ENCODE data around the gene KDM7A.

KDM7A gene

DNA sequence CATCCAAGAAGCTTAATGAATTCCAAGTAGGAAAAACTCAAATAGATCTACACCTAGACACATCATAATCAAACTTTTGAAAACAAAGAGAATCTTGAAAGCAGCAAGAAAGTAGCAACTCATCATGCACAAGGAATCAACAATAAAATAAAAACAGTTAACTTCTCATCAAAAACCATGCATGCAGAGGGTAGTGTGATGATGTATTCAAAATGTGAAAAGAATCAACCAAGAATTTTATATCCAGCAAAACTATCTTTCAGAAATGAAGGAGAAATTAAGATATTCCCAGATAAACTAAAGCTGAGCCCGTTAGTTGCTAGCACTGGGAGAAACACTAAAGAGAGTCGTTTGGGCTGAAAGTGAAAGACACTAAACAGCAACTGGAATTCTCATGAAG lies 109.7 kb downstream of the KDM7A start:
- peaks cover 38 to 55% (median 48%) of the 10 kb centered on the region in 11 experiments for H3K9me3 ChIP-seq (replicated peaks in 1 of 11)
- H3K27ac ChIP-seq, result no peak overlapping the region
- H3K4me1 ChIP-seq, result peaks cover 0 to 6% (median 0%) of the 10 kb centered on the region in 10 experiments; a peak in 4 of 20 replicates
- no peaks in the 10 kb centered on the region for H3K27me3 ChIP-seq
- no peak overlapping the region for H3K4me3 ChIP-seq
- no peak overlapping the region for H3K9ac ChIP-seq
- H3K4me2 ChIP-seq, result no peak overlapping the region
- no peaks in the 10 kb centered on the region for H4K20me1 ChIP-seq
- no peaks in the 10 kb centered on the region for H3K36me3 ChIP-seq
- no peak for TF ChIP-seq Cebpa-rat (IDR thresholded peaks at IDR 0.05)

GRCh38 chr7:140062528-140063299 lies 114.1 kb downstream of the KDM7A start, which contains the start of gene PARP12:
TSS of gene PARP12 (minus strand) at chr7:140062951. CDS start at chr7:140062847, 104 bp downstream.
- H3K4me1 ChIP-seq, result peaks cover 21 to 44% (median 34%) of the 10 kb centered on the region in 10 experiments
- peak within 1 kb of the TSS; percentile 84 to 95 (median 91) for H3K27ac ChIP-seq

DNA sequence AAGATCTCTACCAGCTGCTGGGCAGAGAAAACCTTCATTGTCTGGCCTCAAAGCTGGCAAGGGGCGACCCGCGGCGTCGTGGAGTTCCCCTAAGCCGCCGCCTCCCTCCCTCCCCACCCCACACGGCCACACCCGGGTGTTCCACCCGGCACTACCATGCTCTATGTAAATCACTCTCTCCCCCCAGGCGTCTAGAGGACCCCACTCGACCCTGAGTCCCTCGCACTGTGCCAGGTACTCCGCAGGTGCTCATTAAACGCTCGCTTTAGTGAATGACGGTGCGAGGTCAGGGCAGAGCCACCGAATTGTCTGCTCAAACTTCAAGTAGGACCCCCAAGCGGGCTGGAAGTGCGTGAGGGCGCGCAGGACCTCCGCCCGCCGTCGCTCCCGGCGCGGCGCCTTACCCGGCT lies 114.7 kb downstream of the KDM7A start:
- Histone ChIP-seq H3K27ac (peak overlapping the region; percentile 84 to 95 (median 91)), H3K4me2 (peak overlapping the region; percentile 83 to 96 (median 91))
- no peak for TF ChIP-seq Cebpa-rat (IDR thresholded peaks at IDR 0.05)

More at GRCh38 chr7:140062528-140063299, 114.1 kb downstream of the KDM7A start, which contains the start of gene PARP12:
- H3K4me3 ChIP-seq, result peak within 1 kb of the TSS; percentile 78 to 96 (median 86)
- H3K27me3 ChIP-seq, result no peaks in the 10 kb centered on the region
- H4K20me1 ChIP-seq, result peaks cover 0 to 41% (median 28%) of the 10 kb centered on the region in 11 experiments; a peak in 16 of 22 replicates
- peaks cover 0 to 10% (median 3%) of the 10 kb centered on the region in 11 experiments; a peak in 13 of 22 replicates for H3K36me3 ChIP-seq
- peak within 1 kb of the TSS; percentile 83 to 96 (median 91) for H3K4me2 ChIP-seq
- peaks cover 21 to 31% (median 26%) of the 10 kb centered on the region in 11 experiments for H3K9me3 ChIP-seq (replicated peaks in 1 of 11)
- H3K9ac ChIP-seq, result peak within 1 kb of the TSS; percentile 82 to 95 (median 91)
- no peak for TF ChIP-seq Cebpa-rat (IDR thresholded peaks at IDR 0.05)

DNA sequence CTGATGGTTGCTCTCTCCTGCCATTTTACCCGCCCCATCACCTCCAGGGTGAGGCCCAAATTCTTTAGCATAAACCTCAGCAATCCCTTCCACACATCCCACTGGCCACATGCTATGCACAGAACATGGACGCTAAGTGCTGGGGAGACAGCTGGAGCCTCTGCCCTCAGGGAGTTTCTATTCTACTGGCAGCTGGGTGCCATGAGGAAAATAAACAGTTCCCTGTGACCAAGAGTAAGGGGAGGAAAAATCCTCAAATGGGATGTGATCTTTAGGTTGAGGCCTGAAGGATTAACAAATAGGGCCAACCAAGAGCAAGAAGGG lies 115.2 kb downstream of the KDM7A start:
- no peak for TF ChIP-seq Cebpa-rat (IDR thresholded peaks at IDR 0.05)
- peaks cover under 1 to 19% (median 14%) of the 10 kb centered on the region in 11 experiments; a peak in 20 of 22 replicates for H3K36me3 ChIP-seq
- H4K20me1 ChIP-seq, result peaks cover 0 to 52% (median 29%) of the 10 kb centered on the region in 11 experiments; a peak in 16 of 22 replicates
- peaks cover 21 to 56% (median 34%) of the 10 kb centered on the region in 10 experiments for H3K4me1 ChIP-seq
- peak overlapping the region; percentile 84 to 95 (median 91); a peak in 21 of 22 replicates for H3K27ac ChIP-seq
- H3K9me3 ChIP-seq (replicated peaks in 1 of 11), result peaks cover 10 to 20% (median 14%) of the 10 kb centered on the region in 11 experiments
- peak overlapping the region; percentile 82 to 95 (median 91) for H3K9ac ChIP-seq
- H3K4me3 ChIP-seq, result peak overlapping the region; percentile 78 to 96 (median 86)
- no peaks in the 10 kb centered on the region for H3K27me3 ChIP-seq
- peak overlapping the region; percentile 83 to 96 (median 91) for H3K4me2 ChIP-seq

More for the DNA sequence above, 114.7 kb downstream of the KDM7A start:
- Histone ChIP-seq H3K9me3 (replicated peaks in 1 of 11) (peaks cover 15 to 26% (median 20%) of the 10 kb centered on the region in 11 experiments), H3K4me1 (peaks cover 21 to 50% (median 34%) of the 10 kb centered on the region in 10 experiments), H3K36me3 (peaks cover 0 to 15% (median 9%) of the 10 kb centered on the region in 11 experiments; a peak in 19 of 22 replicates), H4K20me1 (peaks cover 0 to 47% (median 29%) of the 10 kb centered on the region in 11 experiments; a peak in 16 of 22 replicates), H3K9ac (peak overlapping the region; percentile 82 to 95 (median 91)), H3K4me3 (peak overlapping the region; percentile 78 to 96 (median 86)), H3K27me3 (no peaks in the 10 kb centered on the region)

DNA sequence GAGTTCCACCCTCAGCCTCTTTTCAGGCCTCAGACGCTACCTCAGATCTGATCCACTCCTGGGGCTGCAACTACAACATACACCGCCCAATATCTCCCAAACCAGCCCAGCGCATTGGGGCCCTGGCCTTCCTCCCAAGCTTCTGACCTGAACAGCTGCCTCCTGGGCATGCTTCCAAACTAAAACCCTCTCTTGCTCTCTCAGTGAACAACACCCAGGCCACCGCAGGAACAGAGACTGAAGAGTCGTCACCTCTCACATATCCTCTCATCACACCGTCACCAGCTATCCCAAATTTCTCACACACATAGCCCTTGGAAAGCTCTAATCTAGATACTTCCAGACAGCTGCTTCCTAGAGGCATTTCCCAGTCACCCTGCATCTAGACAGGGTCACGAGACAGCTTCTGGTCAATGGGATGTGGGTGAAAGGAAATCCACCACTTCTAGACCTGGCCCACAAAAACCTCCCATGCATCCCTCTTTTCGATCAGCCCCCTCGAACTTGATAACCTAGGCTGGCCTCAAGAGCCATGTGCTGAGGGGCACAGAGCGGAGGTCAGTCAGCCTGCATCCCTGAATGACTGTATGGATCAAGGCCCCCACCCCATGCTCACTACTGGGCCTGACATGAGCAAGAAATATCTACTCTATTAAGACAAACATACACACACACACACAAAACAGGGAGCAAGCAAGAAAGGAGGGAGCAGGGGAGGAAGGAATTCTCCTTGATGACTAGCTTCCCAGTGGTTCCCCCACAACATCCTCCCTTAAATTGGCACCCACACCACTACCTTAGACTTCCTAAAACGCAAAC lies 115.8 kb downstream of the KDM7A start:
- H3K4me3 ChIP-seq, result peak overlapping the region; percentile 78 to 96 (median 86); a peak in 17 of 20 replicates

DNA sequence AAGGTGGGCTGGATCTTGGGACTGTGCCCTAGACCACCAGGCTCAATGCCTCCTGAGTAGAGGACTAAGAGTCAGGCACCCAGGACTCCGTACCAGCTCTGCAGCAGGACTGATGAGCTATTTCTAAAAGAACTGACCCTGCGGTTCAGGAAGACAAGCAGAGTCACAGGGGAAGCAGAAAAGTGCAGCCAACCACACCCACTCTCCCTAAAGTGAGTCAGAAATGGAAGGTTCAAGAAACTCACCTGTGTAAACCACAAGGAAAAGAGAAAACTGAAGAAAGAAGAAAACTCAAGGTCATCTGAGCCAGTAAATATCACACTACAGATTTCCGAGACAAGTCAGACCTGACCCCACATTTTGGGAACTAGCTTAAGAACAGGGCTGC lies 116.5 kb downstream of the KDM7A start:
- Histone ChIP-seq H3K9me3 (replicated peaks in 1 of 11) (peaks cover 0 to 7% (median under 1%) of the 10 kb centered on the region in 11 experiments; a peak in 8 of 22 replicates), H3K27me3 (no peaks in the 10 kb centered on the region), H3K4me3 (peak overlapping the region in 2 of 10 experiments; percentile 83 to 96; a peak in 1 of 20 replicates), H3K4me1 (peaks cover 21 to 66% (median 34%) of the 10 kb centered on the region in 10 experiments), H3K4me2 (peak overlapping the region; percentile 83 to 96 (median 91); a peak in 21 of 22 replicates), H3K9ac (peak overlapping the region in 1 of 11 experiments; percentile 13; a peak in 1 of 22 replicates), H4K20me1 (peaks cover 0 to 66% (median 29%) of the 10 kb centered on the region in 11 experiments; a peak in 16 of 22 replicates), H3K36me3 (peaks cover 12 to 33% (median 27%) of the 10 kb centered on the region in 11 experiments; a peak in 21 of 22 replicates), H3K27ac (no peak overlapping the region)
- TF ChIP-seq Cebpa-rat (IDR thresholded peaks at IDR 0.05), result no peak

More for the DNA sequence above, 115.8 kb downstream of the KDM7A start:
- Histone ChIP-seq H3K4me2 (peak overlapping the region; percentile 83 to 96 (median 91)), H3K36me3 (peaks cover 5 to 25% (median 19%) of the 10 kb centered on the region in 11 experiments; a peak in 21 of 22 replicates), H3K27me3 (no peaks in the 10 kb centered on the region), H3K9me3 (replicated peaks in 1 of 11) (peaks cover 4 to 14% (median 8%) of the 10 kb centered on the region in 11 experiments; a peak in 21 of 22 replicates), H3K27ac (peak overlapping the region in 3 of 11 experiments; percentile 89 to 91 (median 90); a peak in 2 of 22 replicates), H3K9ac (peak overlapping the region; percentile 82 to 95 (median 91); a peak in 15 of 22 replicates), H3K4me1 (peaks cover 21 to 60% (median 34%) of the 10 kb centered on the region in 10 experiments), H4K20me1 (peaks cover 0 to 58% (median 29%) of the 10 kb centered on the region in 11 experiments; a peak in 16 of 22 replicates)
- TF ChIP-seq Cebpa-rat (IDR thresholded peaks at IDR 0.05), result no peak

- H3K27ac ChIP-seq, result no peak overlapping the region
- H3K4me1 ChIP-seq, result peaks cover 22 to 71% (median 35%) of the 10 kb centered on the region in 10 experiments
- H4K20me1 ChIP-seq, result peaks cover under 1 to 72% (median 29%) of the 10 kb centered on the region in 11 experiments; a peak in 17 of 22 replicates
- no peaks in the 10 kb centered on the region for H3K9me3 ChIP-seq (replicated peaks in 1 of 11)
- no peak for TF ChIP-seq Cebpa-rat (IDR thresholded peaks at IDR 0.05)
- no peak overlapping the region for H3K4me3 ChIP-seq
- H3K9ac ChIP-seq, result peak overlapping the region in 1 of 11 experiments; percentile 13; a peak in 1 of 22 replicates
- H3K4me2 ChIP-seq, result peak overlapping the region in 10 of 11 experiments; percentile 83 to 96 (median 92); a peak in 15 of 22 replicates
- no peaks in the 10 kb centered on the region for H3K27me3 ChIP-seq
- H3K36me3 ChIP-seq, result peaks cover 19 to 38% (median 33%) of the 10 kb centered on the region in 11 experiments
These were observed 117.2 kb downstream of the KDM7A start for GRCh38 chr7:140059273-140060242.
